ENCODE data around the gene DIP2C.

DIP2C gene

DNA sequence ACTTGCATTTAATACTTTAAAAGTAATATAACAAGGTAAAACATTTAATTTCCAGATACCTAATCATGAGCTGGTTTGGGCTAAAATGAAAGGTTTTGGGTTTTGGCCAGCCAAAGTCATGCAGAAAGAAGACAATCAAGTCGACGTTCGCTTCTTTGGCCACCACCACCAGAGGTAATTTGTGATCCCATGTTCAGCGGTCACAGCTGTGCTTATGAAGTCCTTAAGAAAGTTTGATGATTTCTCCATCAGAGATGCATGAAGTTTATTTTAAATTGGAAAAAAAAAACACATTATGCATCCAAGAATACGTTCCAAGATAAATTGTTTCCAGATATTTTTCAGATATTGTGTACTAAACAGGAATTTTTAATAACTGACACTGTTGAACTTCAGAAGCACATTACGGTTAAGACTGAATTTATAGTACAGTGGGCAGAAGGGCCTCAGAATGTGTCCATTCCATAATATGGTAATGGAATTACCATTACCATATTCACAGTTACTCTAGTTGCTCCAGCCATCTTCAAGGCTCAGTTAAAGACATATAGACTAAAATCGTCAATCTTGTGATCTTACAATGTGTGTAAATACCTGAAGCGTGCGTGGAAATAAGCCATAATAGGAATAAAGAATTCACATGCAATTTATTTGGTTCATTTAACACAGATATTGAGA is 447.4 kb downstream of the DIP2C start:
- DNase-seq, result no peak

DNA sequence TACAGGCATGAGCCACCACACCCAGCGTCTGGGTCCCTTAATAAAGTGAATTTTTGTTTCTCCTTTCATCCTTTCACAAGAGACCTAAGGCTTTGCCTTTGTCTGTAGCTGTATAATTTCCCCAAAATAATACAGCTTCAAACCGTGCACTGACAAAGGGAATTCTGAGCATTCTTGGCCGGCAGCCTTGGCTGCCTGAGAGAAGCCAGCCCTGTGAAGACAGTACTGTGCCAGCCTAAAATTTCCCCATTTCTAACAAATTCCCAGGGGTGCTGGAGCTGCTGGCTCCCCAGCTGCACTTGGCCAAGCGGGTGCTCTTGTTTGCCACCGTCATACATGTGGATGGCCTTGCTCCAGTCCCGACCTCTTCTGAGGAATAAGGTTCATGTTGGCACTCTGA is 448.0 kb downstream of the DIP2C start:
- no peak for DNase-seq

DNA sequence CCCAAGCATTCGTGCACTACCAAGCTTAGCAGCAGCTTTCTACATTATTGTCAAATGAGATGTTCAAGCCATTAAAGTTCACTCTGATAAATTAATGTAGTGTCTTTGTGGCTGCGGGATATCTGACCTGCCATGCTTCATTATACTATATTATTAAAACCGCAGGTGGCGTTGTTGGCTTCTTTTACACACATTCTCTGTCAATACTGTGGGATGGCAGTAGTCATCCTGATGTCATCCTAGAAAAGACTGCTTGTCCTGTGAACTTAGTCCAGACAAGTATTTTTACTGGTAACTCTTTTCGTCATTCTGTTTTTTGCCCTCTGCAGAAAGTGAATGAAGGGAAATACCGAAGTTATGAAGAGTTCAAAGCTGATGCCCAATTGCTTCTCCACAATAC is 450.4 kb downstream of the DIP2C start:
- no peak for DNase-seq

GRCh38 chr10:235915-236314 is 453.6 kb downstream of the DIP2C start:
- DNase-seq, result no peak

DNA sequence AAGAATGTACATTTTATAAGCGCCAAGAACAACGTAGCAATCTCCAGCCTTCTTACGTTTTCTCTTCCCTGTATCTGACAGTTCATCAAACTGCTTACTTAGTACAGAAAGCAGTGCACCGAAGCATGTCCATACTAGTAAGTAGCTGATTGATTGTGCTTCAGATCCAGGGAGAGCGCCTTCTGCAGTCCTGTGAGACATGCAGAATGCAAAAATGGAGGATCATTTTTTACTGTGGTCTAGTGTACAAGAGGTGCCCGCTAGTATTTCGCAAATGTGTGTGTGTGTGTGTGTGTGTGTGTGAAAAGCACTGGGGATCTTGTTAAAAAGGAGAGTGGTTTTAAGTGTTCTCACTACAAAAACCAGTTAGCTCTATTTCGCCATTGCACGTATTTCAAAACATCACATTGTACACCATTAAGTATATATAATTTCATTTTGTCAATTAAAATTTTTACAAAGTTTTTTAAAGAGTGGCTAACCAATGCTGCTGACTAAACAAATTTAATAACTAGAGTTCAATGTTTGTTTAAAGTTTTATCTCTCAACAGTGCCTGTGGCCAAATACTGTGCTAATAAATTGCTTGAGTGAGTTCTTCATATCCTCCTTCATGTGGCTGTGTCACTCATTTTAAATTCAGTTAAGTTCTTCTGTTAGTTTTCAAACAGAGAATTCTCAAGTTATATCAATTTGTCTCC is 454.6 kb downstream of the DIP2C start:
- DNase-seq, result no peak

- no peak for DNase-seq
These were observed 456.6 kb downstream of the DIP2C start for GRCh38 chr10:232878-233277.

- no peak for DNase-seq
These were observed 457.4 kb downstream of the DIP2C start for GRCh38 chr10:232061-232460.

GRCh38 chr10:230758-231157 is 458.7 kb downstream of the DIP2C start:
- DNase-seq, result no peak

- DNase-seq, result no peak
These were observed 461.1 kb downstream of the DIP2C start for GRCh38 chr10:228366-228765.

DNA sequence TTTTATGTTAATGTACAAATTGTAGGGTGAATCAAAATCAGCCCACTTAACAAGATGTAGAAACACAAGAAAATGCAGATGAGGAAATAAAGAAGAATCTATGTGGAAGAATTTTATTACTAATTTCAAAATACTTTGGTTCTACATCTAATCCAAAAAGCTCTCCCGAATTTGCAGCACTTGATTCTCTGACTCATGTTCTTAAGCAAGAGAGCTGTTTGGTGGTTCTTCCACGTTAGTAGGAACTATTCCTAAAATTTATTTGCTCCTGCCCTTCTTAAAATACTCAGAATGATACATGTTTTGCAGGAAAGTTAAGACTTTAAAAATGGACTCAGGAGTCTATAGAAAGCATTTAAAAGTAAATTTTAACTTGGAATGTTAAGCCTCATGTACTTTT is 462.5 kb downstream of the DIP2C start:
- no peak for DNase-seq

- no peak for DNase-seq
These were observed 463.4 kb downstream of the DIP2C start for GRCh38 chr10:226018-226417.

DNA sequence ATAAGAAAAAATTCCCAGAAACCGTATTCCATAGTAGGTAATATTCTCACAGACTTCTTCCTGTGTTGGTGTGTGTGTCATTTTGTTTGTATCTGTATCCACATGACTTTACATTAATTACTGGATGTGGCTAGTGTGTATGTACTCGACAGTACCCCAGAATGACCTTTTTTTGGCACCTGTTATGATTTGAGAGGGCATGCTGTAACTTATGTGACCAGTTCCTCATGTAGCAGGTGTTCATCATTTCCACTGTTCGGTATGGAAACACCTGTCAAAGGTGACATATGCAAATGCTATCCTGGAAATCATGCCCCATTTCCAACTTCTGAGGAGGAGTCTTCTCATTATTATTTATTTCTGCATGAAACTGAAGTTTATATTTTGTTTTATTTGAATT is 464.9 kb downstream of the DIP2C start:
- no peak for DNase-seq
